GM21529 (cell line): Measurements from ENCODE around the gene PTPN22.

Source experiments
- ATAC-seq: cut with Tn5 transposase; IDR thresholded peaks from one replicate; pipeline ENCODE4 v1.9.1; 2021; ENCODE audit not compliant: unreplicated experiment

The PTPN22 gene

GRCh38 chr1:113887402-113888175 lies 16.1 kb upstream of the PTPN22 start, which contains the start of gene BCL2L15:
BCL2L15 (minus strand) TSS chr1:113887581; CDS start chr1:113887375, 206 bp downstream.
- no peak for ATAC-seq

- ATAC-seq, result no peak
Measured at GRCh38 chr1:113886417-113887401, 15.2 kb upstream of the PTPN22 start.

- ATAC-seq, result no peak
Measured at GRCh38 chr1:113881661-113882060, 10.1 kb upstream of the PTPN22 start.

GRCh38 chr1:113879739-113880038 lies 8.2 kb upstream of the PTPN22 start:
- no peak for ATAC-seq

- no peak for ATAC-seq
Measured at GRCh38 chr1:113876176-113876575, 4.7 kb upstream of the PTPN22 start.

- no peak for ATAC-seq
Measured at GRCh38 chr1:113875714-113876113, 4.2 kb upstream of the PTPN22 start.

GRCh38 chr1:113874012-113874879 lies 2.7 kb upstream of the PTPN22 start:
- peak; percentile 32 for ATAC-seq

- ATAC-seq, result peak; percentile 4
Measured at GRCh38 chr1:113872219-113872935, 865 bp upstream of the PTPN22 start.

GRCh38 chr1:113870778-113871177 lies 734 bp downstream of the PTPN22 start:
- ATAC-seq, result no peak

GRCh38 chr1:113868387-113869083 lies 3.0 kb downstream of the PTPN22 start:
- ATAC-seq, result no peak

- no peak for ATAC-seq
Measured at GRCh38 chr1:113861641-113862040, 9.9 kb downstream of the PTPN22 start.

- ATAC-seq, result no peak
Measured at GRCh38 chr1:113860891-113861290, 10.6 kb downstream of the PTPN22 start.

- peak; percentile 86 for ATAC-seq
Measured at GRCh38 chr1:113859478-113860175, 11.9 kb downstream of the PTPN22 start.

GRCh38 chr1:113858982-113859381 lies 12.5 kb downstream of the PTPN22 start:
- no peak for ATAC-seq

GRCh38 chr1:113858418-113858817 lies 13.1 kb downstream of the PTPN22 start:
- ATAC-seq, result peak; percentile 40

GRCh38 chr1:113857776-113858175 lies 13.7 kb downstream of the PTPN22 start:
- ATAC-seq, result no peak

- no peak for ATAC-seq
Measured at GRCh38 chr1:113856401-113856790, 15.1 kb downstream of the PTPN22 start.

- no peak for ATAC-seq
Measured at GRCh38 chr1:113855630-113856400, 15.7 kb downstream of the PTPN22 start.
